ENCODE data around the gene GLRX3.

DNA sequence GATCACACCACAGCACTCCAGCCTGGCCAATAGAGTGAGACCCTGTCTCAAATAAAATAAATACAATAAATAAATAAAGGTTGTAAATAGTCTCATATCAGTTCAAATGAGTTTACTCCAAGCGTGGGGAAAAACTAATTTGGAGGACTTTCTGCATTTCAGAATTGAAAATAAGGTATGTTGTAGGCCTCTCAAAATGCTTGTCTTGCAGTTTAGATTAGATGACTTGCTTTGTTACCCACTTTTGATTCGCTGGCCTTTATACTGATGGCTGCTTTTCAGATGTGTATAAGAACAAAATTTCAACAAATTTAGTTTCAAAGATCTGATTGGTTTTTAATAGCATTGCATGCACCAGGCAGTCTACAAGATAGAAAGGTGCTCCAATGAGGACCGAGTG lies 23.4 kb upstream of the GLRX3 start:
- no peak for TF ChIP-seq CTCF (conservative IDR thresholded peaks at IDR 0.05; ENCODE audit: low read depth, low read length)
- no peak for TF ChIP-seq EZH2phosphoT487 (IDR thresholded peaks at IDR 0.05; ENCODE audit: borderline replicate concordance, low read length)

Measured in PC-3 (cell line).